ENCODE data around the gene TNS1.

TNS1 gene

DNA sequence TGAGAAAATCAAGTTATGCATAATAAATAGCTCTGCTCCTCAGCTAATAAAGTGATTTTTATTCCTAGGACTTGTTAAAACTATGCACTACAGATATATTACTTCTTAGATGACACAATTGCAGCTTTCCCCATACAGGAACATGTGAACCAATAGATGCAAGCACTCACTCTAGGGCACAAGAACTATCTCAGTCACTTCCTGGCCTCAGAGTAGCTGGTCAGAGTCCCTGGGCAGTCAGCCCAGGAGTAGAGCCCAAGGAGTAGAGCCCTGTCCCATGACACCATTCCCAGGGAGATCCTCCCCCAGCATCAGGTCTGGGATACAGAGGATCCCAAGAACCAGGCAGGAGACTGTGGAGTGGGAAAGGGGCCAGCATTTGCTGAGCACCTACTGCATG lies 2.7 kb downstream of the TNS1 start:
- ATAC-seq, result no peak
- H3K27ac Mint-ChIP-seq, result no peak overlapping the region
- peaks cover 58% of the 10 kb centered on the region for H3K27me3 Mint-ChIP-seq
- H3K4me1 Mint-ChIP-seq, result peaks cover 10% of the 10 kb centered on the region
- no peak overlapping the region for H3K4me3 Mint-ChIP-seq
- H3K9me3 Mint-ChIP-seq, result no peaks in the 10 kb centered on the region
- no peaks in the 10 kb centered on the region for H3K36me3 Mint-ChIP-seq

DNA sequence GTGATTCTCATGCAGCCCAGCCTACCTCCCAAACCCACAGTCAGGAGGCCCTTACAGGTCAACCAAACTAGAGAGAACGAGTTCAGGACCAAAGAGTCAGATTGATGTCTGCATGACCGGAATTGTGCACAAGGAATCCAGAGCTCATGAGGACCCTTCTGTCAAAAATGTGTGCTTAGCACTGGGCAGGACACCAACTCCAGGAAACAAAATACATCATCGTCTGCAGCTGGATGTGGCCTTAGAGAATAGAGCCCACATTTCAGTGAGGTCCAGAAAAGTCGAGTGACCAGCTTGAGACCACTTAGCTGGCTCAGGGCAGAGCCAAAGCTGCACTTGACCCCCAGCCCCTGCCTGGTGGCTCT lies 3.2 kb downstream of the TNS1 start:
- no peak for ATAC-seq

DNA sequence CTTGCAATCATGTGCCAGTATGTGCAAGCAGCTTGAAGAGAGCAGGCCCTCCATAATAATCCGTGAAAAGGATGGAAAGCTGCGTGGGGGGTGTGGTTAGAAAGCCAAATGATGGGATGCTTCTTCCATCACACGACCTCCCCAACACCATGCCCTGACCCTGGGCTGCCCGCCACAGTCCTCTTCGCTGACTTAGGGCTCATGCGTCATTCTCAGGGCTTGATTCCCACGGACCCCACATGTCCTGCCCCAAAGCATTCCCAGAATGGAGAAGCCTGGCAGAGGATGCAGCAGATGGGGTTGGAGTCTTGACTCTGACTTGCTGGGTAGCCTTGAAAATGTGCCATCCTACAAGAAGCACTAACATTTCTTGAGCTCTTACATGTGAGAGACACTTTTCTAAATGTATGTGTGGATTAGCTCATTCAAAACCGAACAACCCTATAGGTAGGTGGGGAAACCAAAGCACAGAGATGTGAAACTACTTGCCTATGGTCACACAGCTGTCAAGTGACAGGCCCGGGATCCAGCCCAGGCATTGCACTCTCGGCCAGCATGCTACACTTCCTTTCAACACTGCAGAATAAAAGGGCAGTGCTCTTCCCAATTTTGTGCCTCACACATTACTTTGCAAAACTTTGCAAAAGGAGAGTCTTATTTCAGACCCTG lies 3.7 kb downstream of the TNS1 start:
- Mint-ChIP-seq H3K27ac (no peak overlapping the region), H3K4me1 (peaks cover 2% of the 10 kb centered on the region), H3K4me3 (no peak overlapping the region), H3K27me3 (peaks cover 54% of the 10 kb centered on the region), H3K36me3 (no peaks in the 10 kb centered on the region), H3K9me3 (no peaks in the 10 kb centered on the region)
- ATAC-seq, result no peak

More for the DNA sequence above, 3.2 kb downstream of the TNS1 start:
- no peak overlapping the region for H3K27ac Mint-ChIP-seq
- peaks cover 7% of the 10 kb centered on the region for H3K4me1 Mint-ChIP-seq
- no peak overlapping the region for H3K4me3 Mint-ChIP-seq
- H3K9me3 Mint-ChIP-seq, result no peaks in the 10 kb centered on the region
- H3K36me3 Mint-ChIP-seq, result no peaks in the 10 kb centered on the region
- peaks cover 56% of the 10 kb centered on the region for H3K27me3 Mint-ChIP-seq

DNA sequence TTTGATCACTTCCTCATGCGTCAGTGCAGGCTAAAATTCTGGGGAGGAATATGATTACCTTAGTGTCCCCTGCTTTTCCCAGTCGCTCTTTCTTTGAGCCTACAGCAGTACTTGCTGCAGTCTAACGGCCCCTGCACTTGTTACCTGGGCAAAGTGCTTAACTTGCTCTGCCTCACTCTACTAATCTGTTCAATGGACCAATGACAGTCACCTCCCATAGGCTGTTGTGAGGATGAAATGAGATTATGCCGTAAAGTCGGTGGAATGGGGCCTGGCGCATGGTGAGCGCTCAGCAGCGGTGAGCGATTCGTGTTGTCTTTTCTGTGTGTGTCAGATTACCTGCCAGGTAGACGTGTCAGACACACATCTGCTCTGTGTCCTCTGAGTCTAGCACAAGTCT lies 5.3 kb downstream of the TNS1 start:
- peaks cover 46% of the 10 kb centered on the region for H3K27me3 Mint-ChIP-seq
- H3K9me3 Mint-ChIP-seq, result no peaks in the 10 kb centered on the region
- no peaks in the 10 kb centered on the region for H3K36me3 Mint-ChIP-seq
- ATAC-seq, result no peak
- no peak overlapping the region for H3K27ac Mint-ChIP-seq
- no peaks in the 10 kb centered on the region for H3K4me1 Mint-ChIP-seq
- no peak overlapping the region for H3K4me3 Mint-ChIP-seq

DNA sequence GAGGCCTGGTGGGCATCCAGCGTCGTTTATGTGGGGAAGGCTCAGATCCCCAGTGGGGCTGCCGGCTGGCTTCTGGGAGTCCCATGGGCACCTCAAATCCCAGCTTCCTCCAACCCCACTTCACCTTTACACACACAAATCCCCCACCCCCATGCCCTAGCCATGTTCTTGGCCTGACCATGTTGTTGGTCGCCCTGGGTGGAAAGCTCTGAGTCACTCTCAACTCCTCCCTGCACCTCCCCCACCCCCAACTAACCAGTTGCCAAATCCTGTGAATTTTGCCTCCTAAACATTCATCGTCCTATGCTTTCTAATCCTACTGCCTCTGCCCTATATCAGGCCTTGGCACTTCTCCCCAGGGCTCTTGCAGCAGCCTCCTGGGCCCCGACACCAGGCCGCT lies 6.4 kb downstream of the TNS1 start:
- no peaks in the 10 kb centered on the region for H3K36me3 Mint-ChIP-seq
- ATAC-seq, result no peak
- no peaks in the 10 kb centered on the region for H3K4me1 Mint-ChIP-seq
- peaks cover 46% of the 10 kb centered on the region for H3K27me3 Mint-ChIP-seq
- H3K4me3 Mint-ChIP-seq, result no peak overlapping the region
- no peaks in the 10 kb centered on the region for H3K9me3 Mint-ChIP-seq
- H3K27ac Mint-ChIP-seq, result no peak overlapping the region

DNA sequence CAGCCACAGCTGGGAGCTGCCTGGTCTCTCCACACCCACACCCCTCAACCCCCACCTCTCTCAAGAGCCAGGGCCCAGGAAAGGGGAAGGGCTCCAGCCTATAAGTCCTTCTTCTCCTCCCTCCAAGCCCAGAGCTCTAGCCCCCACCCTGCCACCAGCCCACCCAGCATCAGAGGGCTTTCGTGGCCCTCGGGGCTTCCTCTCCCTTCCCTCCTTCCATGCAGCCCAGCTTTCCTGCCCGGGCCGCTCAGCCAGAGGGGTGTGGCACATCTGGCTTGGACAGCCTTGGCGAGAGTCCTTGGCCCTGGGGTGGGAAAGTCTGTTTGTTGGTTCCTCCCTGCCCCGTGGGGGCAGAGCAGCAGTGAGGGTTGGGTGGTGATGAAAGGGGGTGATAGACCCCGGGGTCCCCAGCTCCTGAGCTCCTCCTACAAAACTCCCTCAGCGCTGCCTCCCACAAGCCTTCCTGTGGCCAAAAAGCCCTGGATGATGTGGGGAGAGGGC lies 7.0 kb downstream of the TNS1 start:
- ATAC-seq, result no peak
- Mint-ChIP-seq H3K9me3 (no peaks in the 10 kb centered on the region), H3K36me3 (no peaks in the 10 kb centered on the region), H3K4me1 (no peaks in the 10 kb centered on the region), H3K4me3 (no peak overlapping the region), H3K27ac (no peak overlapping the region), H3K27me3 (peaks cover 42% of the 10 kb centered on the region)

DNA sequence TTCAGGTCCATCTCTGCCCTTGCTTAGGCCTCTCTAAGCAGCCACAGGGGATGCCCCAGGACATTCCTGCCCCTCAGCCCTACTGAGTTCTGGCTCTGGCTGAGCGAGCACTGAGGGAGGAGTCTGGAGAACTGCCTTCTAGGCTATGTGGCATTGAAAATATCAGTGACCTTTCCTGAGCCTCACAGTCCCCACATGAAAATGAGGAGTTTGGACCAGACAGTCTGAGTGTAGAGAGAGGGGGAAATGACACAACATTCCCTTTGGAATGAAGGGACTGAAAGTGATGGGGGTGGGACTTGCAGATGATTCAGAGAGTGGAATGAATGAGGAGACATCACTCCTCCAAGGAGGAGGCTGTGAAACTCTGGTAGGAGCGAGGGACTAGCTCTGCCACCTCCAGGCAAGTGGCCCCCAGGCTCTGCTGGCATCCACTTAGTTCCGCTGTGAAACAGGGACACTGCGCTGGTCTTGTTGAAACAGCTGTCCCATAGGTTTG lies 8.0 kb downstream of the TNS1 start:
- H3K9me3 Mint-ChIP-seq, result no peaks in the 10 kb centered on the region
- no peak overlapping the region for H3K4me3 Mint-ChIP-seq
- H3K27me3 Mint-ChIP-seq, result peaks cover 42% of the 10 kb centered on the region
- H3K36me3 Mint-ChIP-seq, result no peaks in the 10 kb centered on the region
- no peak overlapping the region for H3K27ac Mint-ChIP-seq
- H3K4me1 Mint-ChIP-seq, result no peaks in the 10 kb centered on the region
- no peak for ATAC-seq

DNA sequence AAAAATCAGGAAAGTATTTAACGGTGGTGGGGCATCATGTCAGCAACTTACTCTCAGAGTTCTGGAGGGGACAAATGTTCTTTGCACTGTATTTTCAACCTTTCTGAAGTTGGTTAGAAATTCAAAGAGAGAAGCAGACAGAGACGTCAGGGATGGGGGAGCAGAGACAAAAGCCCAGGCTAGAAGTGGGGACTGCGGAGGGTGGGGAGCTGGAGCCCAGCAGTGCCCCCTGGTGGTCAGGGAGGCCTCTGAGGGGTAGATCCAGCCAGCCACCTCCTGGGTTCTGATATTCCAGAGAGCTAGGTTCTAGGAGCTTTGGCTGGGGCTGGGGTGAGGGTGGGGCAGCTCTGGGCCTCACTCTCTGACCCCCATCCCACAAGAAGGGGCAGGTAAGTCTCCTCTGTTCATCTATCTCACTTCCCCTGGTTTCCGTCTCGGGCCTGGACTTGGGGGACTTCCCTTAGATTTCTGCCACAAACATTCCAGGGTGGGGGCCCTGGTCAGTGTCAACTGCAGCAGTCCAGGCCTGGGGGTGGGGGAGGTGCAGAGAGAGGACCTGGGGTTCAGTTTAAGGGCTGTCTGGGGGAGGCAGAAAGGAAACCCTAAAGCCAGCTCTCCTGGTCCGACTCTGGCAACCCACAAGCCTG lies 8.9 kb downstream of the TNS1 start:
- H3K27ac Mint-ChIP-seq, result no peak overlapping the region
- ATAC-seq, result no peak
- no peak overlapping the region for H3K4me3 Mint-ChIP-seq
- H3K4me1 Mint-ChIP-seq, result peaks cover under 1% of the 10 kb centered on the region
- peaks cover 45% of the 10 kb centered on the region for H3K27me3 Mint-ChIP-seq
- no peaks in the 10 kb centered on the region for H3K36me3 Mint-ChIP-seq
- H3K9me3 Mint-ChIP-seq, result no peaks in the 10 kb centered on the region

DNA sequence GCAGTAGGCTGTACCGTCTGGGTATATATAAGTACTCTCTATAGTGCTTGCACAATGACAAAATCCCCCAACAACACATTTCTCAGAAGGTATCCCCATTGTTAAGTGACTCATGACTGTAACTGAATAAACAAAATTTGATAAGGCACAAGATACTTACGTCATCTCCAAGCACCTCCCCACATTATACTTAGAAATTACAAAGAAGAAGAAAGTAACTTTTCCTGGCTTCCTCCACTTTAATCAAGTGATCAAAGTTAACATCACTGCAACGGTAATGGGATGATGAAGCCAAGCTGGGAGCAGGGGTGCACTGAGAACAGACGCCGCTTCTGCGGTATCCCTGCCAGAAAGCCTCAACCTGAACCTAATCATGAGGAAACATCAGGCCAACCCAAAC lies 9.7 kb downstream of the TNS1 start:
- no peak for ATAC-seq
- H3K4me3 Mint-ChIP-seq, result no peak overlapping the region

DNA sequence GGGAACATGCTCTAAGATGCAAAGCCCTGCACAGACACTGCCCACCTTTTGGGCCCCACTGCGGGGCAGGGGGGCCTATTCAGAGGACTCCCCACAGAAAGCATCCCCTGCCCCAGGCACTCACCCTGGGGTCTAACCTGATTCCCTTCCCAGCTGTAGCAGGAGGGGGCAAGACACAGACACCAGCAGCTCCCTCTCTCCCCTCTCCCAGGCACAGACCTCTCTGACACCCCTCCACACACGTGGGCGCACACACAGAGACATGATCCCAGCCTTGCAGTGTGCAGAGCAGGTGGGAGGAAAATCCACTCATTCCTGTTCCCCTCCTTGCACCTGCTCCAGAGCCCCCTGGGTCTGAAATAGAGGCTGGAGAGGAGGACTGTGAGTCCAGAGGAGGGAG lies 10.7 kb downstream of the TNS1 start:
- H3K9me3 Mint-ChIP-seq, result no peaks in the 10 kb centered on the region
- H3K27ac Mint-ChIP-seq, result no peak overlapping the region
- H3K27me3 Mint-ChIP-seq, result peaks cover 38% of the 10 kb centered on the region
- H3K4me3 Mint-ChIP-seq, result no peak overlapping the region
- no peaks in the 10 kb centered on the region for H3K36me3 Mint-ChIP-seq
- ATAC-seq, result no peak
- peaks cover 9% of the 10 kb centered on the region for H3K4me1 Mint-ChIP-seq

More for the DNA sequence above, 9.7 kb downstream of the TNS1 start:
- Mint-ChIP-seq H3K4me1 (peaks cover 8% of the 10 kb centered on the region), H3K27me3 (peaks cover 47% of the 10 kb centered on the region), H3K27ac (no peak overlapping the region), H3K9me3 (no peaks in the 10 kb centered on the region), H3K36me3 (no peaks in the 10 kb centered on the region)

DNA sequence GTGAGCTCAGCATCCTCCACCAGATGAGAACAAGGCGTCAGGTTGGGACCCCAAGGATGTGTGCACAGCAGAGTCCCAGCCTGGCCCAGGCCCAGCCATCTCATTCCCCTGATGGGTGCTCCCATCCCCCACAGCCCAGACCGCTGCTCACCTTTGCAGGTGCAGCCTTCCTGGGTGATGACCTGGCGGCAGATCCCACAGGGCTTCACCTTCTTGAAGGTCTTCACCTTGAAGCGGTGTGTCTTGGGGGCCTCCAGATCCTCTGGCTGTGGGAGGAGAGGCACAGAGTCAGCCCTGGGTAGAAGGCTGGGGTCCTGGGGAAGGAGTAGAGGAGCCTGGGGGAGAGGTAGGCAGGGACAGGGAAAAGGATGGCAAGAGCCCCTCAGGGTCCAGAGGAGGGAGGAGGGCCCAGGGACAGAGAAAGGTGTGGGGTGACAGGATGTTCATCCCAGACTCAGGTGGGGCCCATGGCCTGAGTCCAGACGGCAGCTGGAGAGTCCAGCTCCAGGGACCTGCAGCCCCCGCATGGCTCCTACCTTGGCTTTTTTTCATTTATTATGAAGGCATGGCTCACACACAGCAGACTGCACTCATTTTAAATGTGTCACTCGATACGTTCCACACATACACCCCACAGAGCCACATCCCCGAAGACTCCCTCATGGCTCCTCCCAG lies 11.9 kb downstream of the TNS1 start:
- H3K4me3 Mint-ChIP-seq, result no peak overlapping the region
- no peak overlapping the region for H3K27ac Mint-ChIP-seq
- H3K36me3 Mint-ChIP-seq, result no peaks in the 10 kb centered on the region
- no peaks in the 10 kb centered on the region for H3K9me3 Mint-ChIP-seq
- no peak for ATAC-seq
- H3K4me1 Mint-ChIP-seq, result peaks cover 9% of the 10 kb centered on the region
- H3K27me3 Mint-ChIP-seq, result peaks cover 28% of the 10 kb centered on the region

DNA sequence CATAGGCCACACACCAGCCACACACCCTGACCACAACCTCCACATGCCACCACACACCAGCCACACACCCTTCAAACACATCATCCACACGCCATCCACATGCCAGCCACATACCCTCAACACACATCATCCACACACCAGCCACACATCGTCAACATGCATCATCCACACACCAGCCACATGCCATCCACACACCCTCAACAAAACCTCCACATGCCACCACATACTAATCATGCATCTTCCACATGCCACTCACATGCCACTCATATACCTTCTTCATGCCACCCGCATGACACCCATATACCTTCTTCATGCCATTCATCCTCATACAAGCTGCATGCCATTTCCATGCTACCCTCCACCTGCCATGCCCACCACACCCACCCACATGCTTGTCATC lies 12.4 kb downstream of the TNS1 start:
- Mint-ChIP-seq H3K4me1 (peaks cover 9% of the 10 kb centered on the region), H3K36me3 (no peaks in the 10 kb centered on the region), H3K4me3 (no peak overlapping the region), H3K27ac (no peak overlapping the region), H3K9me3 (no peaks in the 10 kb centered on the region), H3K27me3 (peaks cover 28% of the 10 kb centered on the region)
- no peak for ATAC-seq

DNA sequence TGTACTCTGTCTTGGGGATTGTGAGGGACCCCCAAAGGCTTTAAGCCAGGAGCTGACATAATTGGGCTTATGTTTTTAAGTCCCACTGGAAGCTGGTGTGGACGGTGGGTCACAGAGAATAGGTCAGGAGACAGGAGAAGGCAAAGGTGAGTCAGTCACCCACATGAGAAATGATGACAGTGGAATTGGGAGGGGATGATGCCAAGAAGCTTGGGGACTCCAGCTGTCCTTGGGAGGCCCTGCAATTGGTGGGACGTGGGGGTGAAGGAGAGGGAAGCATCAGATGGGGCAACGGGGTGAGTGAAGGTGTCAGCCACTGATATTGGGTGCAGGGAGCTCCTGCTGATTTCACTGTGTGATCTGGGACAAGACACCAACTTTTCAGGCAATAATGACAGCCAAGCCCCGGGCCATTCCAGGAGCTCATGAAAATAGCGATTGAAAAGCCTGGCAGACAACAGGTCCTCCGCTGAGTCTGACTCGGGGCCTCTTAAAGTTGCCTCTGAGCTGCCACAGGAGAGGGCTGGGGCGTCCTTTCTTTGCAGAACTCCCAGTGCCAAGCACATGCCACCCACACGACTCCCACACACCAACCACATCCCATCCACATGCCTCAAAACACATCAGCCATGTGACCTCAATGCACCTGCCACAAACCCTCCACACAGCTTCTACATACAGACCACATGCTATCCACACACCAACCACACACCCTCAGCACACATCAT lies 13.4 kb downstream of the TNS1 start:
- ATAC-seq, result no peak
- H3K27ac Mint-ChIP-seq, result no peak overlapping the region

DNA sequence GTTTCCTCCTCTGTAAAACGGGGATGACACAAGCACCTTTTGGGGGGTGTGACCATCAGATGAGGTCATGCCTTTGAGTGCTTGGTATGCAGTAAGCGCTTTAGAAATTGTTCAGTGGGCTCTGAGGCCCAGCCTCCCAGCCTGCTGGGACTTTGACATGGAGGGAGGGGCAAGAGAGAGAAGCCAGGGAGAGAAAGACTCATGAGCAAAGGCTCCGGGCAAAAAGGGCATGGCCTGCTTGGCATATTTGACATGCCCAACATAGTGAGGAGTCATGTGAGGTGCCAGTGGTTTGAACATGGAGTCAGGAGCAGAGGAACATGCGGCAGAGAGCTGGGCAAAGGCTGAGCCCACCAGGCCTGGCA lies 14.0 kb downstream of the TNS1 start:
- no peak overlapping the region for H3K4me3 Mint-ChIP-seq
- ATAC-seq, result no peak
- H3K27ac Mint-ChIP-seq, result no peak overlapping the region
- no peaks in the 10 kb centered on the region for H3K9me3 Mint-ChIP-seq
- H3K36me3 Mint-ChIP-seq, result no peaks in the 10 kb centered on the region
- peaks cover 9% of the 10 kb centered on the region for H3K4me1 Mint-ChIP-seq
- peaks cover 28% of the 10 kb centered on the region for H3K27me3 Mint-ChIP-seq

More for the DNA sequence above, 13.4 kb downstream of the TNS1 start:
- no peaks in the 10 kb centered on the region for H3K9me3 Mint-ChIP-seq
- no peak overlapping the region for H3K4me3 Mint-ChIP-seq
- H3K27me3 Mint-ChIP-seq, result peaks cover 28% of the 10 kb centered on the region
- no peaks in the 10 kb centered on the region for H3K36me3 Mint-ChIP-seq
- H3K4me1 Mint-ChIP-seq, result peaks cover 9% of the 10 kb centered on the region
